T-helper 1 cell treated with Interleukin-12 subunit alpha and Interleukin-12 subunit beta and Interleukin-4 antibody, amounts not matched to agents 30 ng/mL and 1 ng/mL, for 36 hours (primary cell): ENCODE results near the gene TTBK1. TPM values are rescaled to one million over a fixed set of nuclear protein-coding genes. Genes with fewer than 3 reads are reported as not detected.

ENCODE experiments used
- total RNA-seq: library from RNA; stranded (reverse); gene quantifications from 2 replicates; pipeline ENCODE4 v1.2.3, GENCODE V29; 2022

The TTBK1 gene
- total RNA-seq, 1 donor from 2014 or later = 1.3 TPM

Other genes starting within 250 kb of the TTBK1 start
- 56.0 and 57.1 TPM in 2 replicates for gene MEA1, start 229.5 kb upstream of the TTBK1 start, total RNA-seq
- 62.5 and 67.0 TPM in 2 replicates for gene KLHDC3, start 229.2 kb upstream of the TTBK1 start, total RNA-seq
- gene RRP36, start 221.9 kb upstream of the TTBK1 start, total RNA-seq = 78.1 and 81.4 TPM in 2 replicates
- 12.0 and 13.0 TPM in 2 replicates for gene CUL7, start 189.6 kb upstream of the TTBK1 start, total RNA-seq
- gene MRPL2, start 184.0 kb upstream of the TTBK1 start, total RNA-seq = 52.2 and 54.6 TPM in 2 replicates
- 16.1 and 17.6 TPM in 2 replicates for gene KLC4, start 183.8 kb upstream of the TTBK1 start, total RNA-seq
- 1.4 and 1.7 TPM in 2 replicates for gene PTK7, start 167.2 kb upstream of the TTBK1 start, total RNA-seq
- gene SRF, start 72.2 kb upstream of the TTBK1 start, total RNA-seq = 58.7 and 59.6 TPM in 2 replicates
- 55.1 and 58.0 TPM in 2 replicates for gene CUL9, start 61.3 kb upstream of the TTBK1 start, total RNA-seq
- gene DNPH1, start 14.0 kb upstream of the TTBK1 start, total RNA-seq = 68.5 and 71.2 TPM in 2 replicates
- gene SLC22A7, start 54.8 kb downstream of the TTBK1 start, total RNA-seq = not detected in 2 replicates
- 0.27 TPM in 1 of 2 replicates, not detected in the other for gene CRIP3, start 65.3 kb downstream of the TTBK1 start, total RNA-seq
- gene ZNF318, start 126.2 kb downstream of the TTBK1 start, total RNA-seq = 12.0 and 12.1 TPM in 2 replicates
- 52.3 and 54.5 TPM in 2 replicates for gene ABCC10, start 184.1 kb downstream of the TTBK1 start, total RNA-seq
- gene DLK2, start 212.1 kb downstream of the TTBK1 start, total RNA-seq = 0.39 TPM in 2 replicates
- 38.5 and 43.4 TPM in 2 replicates for gene TJAP1, start 234.1 kb downstream of the TTBK1 start, total RNA-seq